Measurements from ENCODE around the gene SIGLEC14.

The SIGLEC14 gene

DNA sequence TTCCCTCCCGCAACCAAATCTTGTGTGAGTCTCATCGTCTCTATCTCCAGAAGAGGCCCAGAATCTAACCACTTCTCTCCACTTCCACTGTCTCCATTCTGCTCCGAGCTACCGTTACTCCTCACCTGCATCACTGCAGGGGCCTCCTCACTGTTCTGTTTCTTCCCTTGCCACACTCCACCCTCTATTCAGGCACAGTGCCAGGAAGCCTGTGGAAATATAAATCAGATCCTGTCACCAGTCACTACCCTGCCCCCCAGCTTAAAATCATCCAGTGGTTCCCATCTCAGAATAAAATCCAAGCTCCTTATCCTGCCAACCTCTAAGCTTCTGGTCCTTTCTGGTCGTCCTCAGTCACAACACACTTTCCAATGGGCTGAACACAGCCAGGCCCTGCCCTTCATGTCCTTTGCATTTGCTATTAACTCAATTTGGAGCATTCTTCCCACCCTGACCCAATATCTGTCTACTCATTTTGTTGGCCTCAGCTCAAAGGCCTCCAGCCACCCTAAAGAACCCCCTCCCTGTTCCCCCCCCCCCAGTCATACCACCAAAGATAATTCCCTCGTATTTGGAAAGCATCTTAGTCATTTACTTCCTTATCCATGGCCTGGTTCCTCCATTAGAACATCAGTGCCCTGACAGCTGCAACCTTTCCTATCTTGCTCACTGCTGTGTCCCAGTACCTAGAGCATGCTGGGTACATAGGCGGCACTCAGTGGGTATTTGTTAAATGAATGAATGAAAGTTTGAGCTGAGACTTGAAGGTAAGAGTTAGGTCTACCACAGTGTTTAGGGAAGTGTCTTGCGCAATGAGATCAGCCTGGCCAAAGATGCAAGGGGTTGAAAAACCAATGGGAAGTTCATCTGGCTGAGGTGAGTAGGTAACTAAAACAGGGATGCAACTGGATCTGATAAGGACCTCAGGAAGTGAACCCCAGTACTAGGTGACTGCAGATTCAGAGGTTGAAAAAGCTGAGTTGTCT is 51.1 kb downstream of the SIGLEC14 start:
- H3K27me3 ChIP-seq (ENCODE audit: control insufficient read depth, low read length): no peaks in the 10 kb centered on the region
- H3K9me3 ChIP-seq (ENCODE audit: control insufficient read depth, insufficient read depth, low read length): peaks cover 6% of the 10 kb centered on the region; the same call in 1 of the 2 replicates
- no peak for TF ChIP-seq EZH2phosphoT487 (IDR thresholded peaks at IDR 0.05; ENCODE audit: borderline replicate concordance, low read length)
- TF ChIP-seq, protein P1, sequence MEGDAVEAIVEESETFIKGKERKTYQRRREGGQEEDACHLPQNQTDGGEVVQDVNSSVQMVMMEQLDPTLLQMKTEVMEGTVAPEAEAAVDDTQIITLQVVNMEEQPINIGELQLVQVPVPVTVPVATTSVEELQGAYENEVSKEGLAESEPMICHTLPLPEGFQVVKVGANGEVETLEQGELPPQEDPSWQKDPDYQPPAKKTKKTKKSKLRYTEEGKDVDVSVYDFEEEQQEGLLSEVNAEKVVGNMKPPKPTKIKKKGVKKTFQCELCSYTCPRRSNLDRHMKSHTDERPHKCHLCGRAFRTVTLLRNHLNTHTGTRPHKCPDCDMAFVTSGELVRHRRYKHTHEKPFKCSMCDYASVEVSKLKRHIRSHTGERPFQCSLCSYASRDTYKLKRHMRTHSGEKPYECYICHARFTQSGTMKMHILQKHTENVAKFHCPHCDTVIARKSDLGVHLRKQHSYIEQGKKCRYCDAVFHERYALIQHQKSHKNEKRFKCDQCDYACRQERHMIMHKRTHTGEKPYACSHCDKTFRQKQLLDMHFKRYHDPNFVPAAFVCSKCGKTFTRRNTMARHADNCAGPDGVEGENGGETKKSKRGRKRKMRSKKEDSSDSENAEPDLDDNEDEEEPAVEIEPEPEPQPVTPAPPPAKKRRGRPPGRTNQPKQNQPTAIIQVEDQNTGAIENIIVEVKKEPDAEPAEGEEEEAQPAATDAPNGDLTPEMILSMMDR (IDR thresholded peaks at IDR 0.05; ENCODE audit: low read depth, low read length, poor library complexity, severe bottlenecking): no peak
- peaks cover 13% of the 10 kb centered on the region for H3K4me1 ChIP-seq (ENCODE audit: control insufficient read depth, low read length)
- H3K36me3 ChIP-seq (ENCODE audit: control insufficient read depth, low read length): no peaks in the 10 kb centered on the region
- H3K4me2 ChIP-seq (ENCODE audit: low read length): peak overlapping the region; percentile 88
- no peaks in the 10 kb centered on the region for H3K79me2 ChIP-seq (ENCODE audit: control insufficient read depth, low read length)
- no peaks in the 10 kb centered on the region for H3K9me2 ChIP-seq (replicated peaks; ENCODE audit: control insufficient read depth, low read length)
- H3K4me3 ChIP-seq (ENCODE audit: low read length): peak overlapping the region; percentile 92
- H3K27ac ChIP-seq (ENCODE audit: low read depth, low read length): no peak overlapping the region
- no peaks in the 10 kb centered on the region for H4K20me1 ChIP-seq (ENCODE audit: control insufficient read depth, insufficient read depth, low read depth, low read length)
- H3F3A ChIP-seq (ENCODE audit: control insufficient read depth, insufficient read depth): 0 out of 2 replicates have a peak, but pooled peaks cover 3% of the 10 kb centered on the region

DNA sequence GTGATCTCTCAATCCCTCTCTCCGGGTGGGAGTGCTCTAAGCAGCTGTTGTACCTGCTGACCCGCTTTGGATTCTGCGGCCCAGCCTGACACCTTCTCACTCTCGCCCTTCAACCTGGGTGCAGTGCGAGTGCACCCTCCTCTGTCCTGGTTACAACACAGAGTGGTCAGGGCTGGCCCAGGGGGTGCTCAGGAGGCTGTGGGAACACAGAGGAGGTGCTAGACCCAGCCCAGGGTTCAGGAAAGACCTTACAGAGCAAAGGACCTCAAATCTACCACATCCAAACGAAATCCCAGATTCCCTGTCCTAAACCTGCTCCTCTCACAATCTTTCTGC is 51.9 kb downstream of the SIGLEC14 start:
- no peak for TF ChIP-seq EZH2phosphoT487 (IDR thresholded peaks at IDR 0.05; ENCODE audit: borderline replicate concordance, low read length)
- TF ChIP-seq, protein P1 (IDR thresholded peaks at IDR 0.05; ENCODE audit: low read depth, low read length, poor library complexity, severe bottlenecking): no peak
- H3K27ac ChIP-seq (ENCODE audit: low read depth, low read length): no peak overlapping the region
- peaks cover 13% of the 10 kb centered on the region for H3K4me1 ChIP-seq (ENCODE audit: control insufficient read depth, low read length)
- H3K9me3 ChIP-seq (ENCODE audit: control insufficient read depth, insufficient read depth, low read length): peaks cover 6% of the 10 kb centered on the region; the same call in 1 of the 2 replicates
- H3K4me3 ChIP-seq (ENCODE audit: low read length): peak overlapping the region; percentile 92
- no peaks in the 10 kb centered on the region for H3K9me2 ChIP-seq (replicated peaks; ENCODE audit: control insufficient read depth, low read length)
- no peaks in the 10 kb centered on the region for H3K79me2 ChIP-seq (ENCODE audit: control insufficient read depth, low read length)
- no peaks in the 10 kb centered on the region for H3K27me3 ChIP-seq (ENCODE audit: control insufficient read depth, low read length)
- H3K4me2 ChIP-seq (ENCODE audit: low read length): peak overlapping the region; percentile 88
- H4K20me1 ChIP-seq (ENCODE audit: control insufficient read depth, insufficient read depth, low read depth, low read length): no peaks in the 10 kb centered on the region
- H3K36me3 ChIP-seq (ENCODE audit: control insufficient read depth, low read length): no peaks in the 10 kb centered on the region
- 0 out of 2 replicates have a peak, but pooled peaks cover 3% of the 10 kb centered on the region for H3F3A ChIP-seq (ENCODE audit: control insufficient read depth, insufficient read depth)

DNA sequence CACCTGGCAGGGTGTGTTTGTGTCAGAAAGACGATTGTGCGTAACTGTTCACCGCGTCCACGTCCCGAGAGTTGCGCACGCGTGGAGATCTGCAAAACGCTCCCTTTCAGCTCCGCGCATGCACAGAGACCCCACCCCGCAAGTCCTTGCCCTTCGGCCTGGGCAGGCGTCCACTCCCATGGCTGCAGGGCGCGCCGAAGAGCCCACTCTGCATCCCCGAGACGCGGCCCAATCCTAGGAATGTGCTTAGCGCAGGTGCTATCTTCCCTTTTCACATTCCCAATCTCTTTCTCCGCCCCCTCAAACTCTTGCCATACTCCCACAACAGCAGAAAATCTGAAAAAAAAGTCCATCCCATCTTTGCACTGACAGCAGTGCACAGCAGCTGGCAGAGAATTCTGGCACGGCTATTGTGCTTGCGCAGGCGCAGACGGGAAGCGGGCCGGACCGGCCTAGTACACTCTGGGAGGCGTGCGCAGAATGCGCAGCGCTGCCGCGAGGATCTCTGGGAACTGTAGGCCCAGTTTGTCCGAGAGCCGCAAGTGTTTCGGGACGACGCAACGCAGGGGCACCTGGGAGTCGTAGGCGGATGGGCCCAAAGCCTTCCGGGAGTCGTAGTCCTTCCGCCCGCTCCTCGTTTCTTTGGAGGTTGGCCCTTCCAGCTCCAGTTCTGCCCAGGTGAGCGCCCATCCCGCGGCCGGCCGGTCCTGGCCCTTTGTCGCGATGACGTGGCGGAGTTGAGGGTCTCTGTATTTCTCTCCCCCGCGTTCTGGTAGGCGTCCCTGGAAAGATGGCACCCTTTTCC is 52.5 kb downstream of the SIGLEC14 start:
- TF ChIP-seq, protein P1 (IDR thresholded peaks at IDR 0.05; ENCODE audit: low read depth, low read length, poor library complexity, severe bottlenecking): no peak
- no peak for TF ChIP-seq EZH2phosphoT487 (IDR thresholded peaks at IDR 0.05; ENCODE audit: borderline replicate concordance, low read length)
- Histone ChIP-seq H3K9me2 (replicated peaks; ENCODE audit: control insufficient read depth, low read length) (no peaks in the 10 kb centered on the region), H4K20me1 (ENCODE audit: control insufficient read depth, insufficient read depth, low read depth, low read length) (no peaks in the 10 kb centered on the region), H3K27ac (ENCODE audit: low read depth, low read length) (no peak overlapping the region), H3K9me3 (ENCODE audit: control insufficient read depth, insufficient read depth, low read length) (peaks cover 6% of the 10 kb centered on the region; the same call in 1 of the 2 replicates), H3K4me1 (ENCODE audit: control insufficient read depth, low read length) (peaks cover 13% of the 10 kb centered on the region), H3K4me2 (ENCODE audit: low read length) (peak overlapping the region; percentile 88), H3F3A (ENCODE audit: control insufficient read depth, insufficient read depth) (0 out of 2 replicates have a peak, but pooled peaks cover 3% of the 10 kb centered on the region), H3K4me3 (ENCODE audit: low read length) (peak overlapping the region; percentile 92), H3K27me3 (ENCODE audit: control insufficient read depth, low read length) (no peaks in the 10 kb centered on the region), H3K36me3 (ENCODE audit: control insufficient read depth, low read length) (no peaks in the 10 kb centered on the region), H3K79me2 (ENCODE audit: control insufficient read depth, low read length) (no peaks in the 10 kb centered on the region)
